GM18951 (cell line): ENCODE data around the gene C1GALT1C1L.
"Not testable (repeated sequence)": the region's sequence is repeated elsewhere in the genome, so short reads cannot be mapped to it uniquely, and the experiment has no call there.

Experiments used
- POLR2A ChIP-seq: IDR thresholded peaks from 4 replicates; pipeline ENCODE4 v1.6.1; 2011; ENCODE audit warnings: mild to moderate bottlenecking; ENCODE audit not compliant: insufficient read length, insufficient read depth; ENCODE audit errors: extremely low read depth
- in situ Hi-C: fragments of 300-500 bp; cut with MboI; formaldehyde crosslinking; loops from one replicate; pipeline ENCODE4 v1.12.0; 2022; ENCODE audit warnings: low sequenced_read_pairs, mixed read lengths, inconsistent platforms; ENCODE audit not compliant: unreplicated experiment

The C1GALT1C1L gene

GRCh38 chr2:43699761-43700160 is 23.5 kb upstream of the C1GALT1C1L start:
- in situ Hi-C loops = no loop called here
- no peak for TF ChIP-seq POLR2A

- in situ Hi-C loops = not testable (repeated sequence)
Observed at GRCh38 chr2:43698140-43698539, 21.9 kb upstream of the C1GALT1C1L start.

- in situ Hi-C loops = no loop called here
- no peak for TF ChIP-seq POLR2A
Observed at GRCh38 chr2:43692428-43692994, 16.3 kb upstream of the C1GALT1C1L start.

GRCh38 chr2:43689999-43690398 is 13.8 kb upstream of the C1GALT1C1L start:
- in situ Hi-C loops = no loop called here
- TF ChIP-seq POLR2A = no peak

GRCh38 chr2:43685357-43685756 is 9.1 kb upstream of the C1GALT1C1L start:
- in situ Hi-C loops = no loop called here
- no peak for TF ChIP-seq POLR2A

- in situ Hi-C loops = not testable (repeated sequence)
Observed at GRCh38 chr2:43677783-43678182, 1.6 kb upstream of the C1GALT1C1L start.

GRCh38 chr2:43675646-43676321 is 445 bp downstream of the C1GALT1C1L start:
- in situ Hi-C loops = no loop called here
- TF ChIP-seq POLR2A = no peak

GRCh38 chr2:43657241-43657640 is 19.0 kb downstream of the C1GALT1C1L start:
- in situ Hi-C loops = no loop called here
- TF ChIP-seq POLR2A = no peak

GRCh38 chr2:43653506-43653905 is 22.7 kb downstream of the C1GALT1C1L start:
- in situ Hi-C loops = no loop called here

GRCh38 chr2:43648994-43649701 is 27.1 kb downstream of the C1GALT1C1L start:
- in situ Hi-C loops = no loop called here
- TF ChIP-seq POLR2A = no peak

More at GRCh38 chr2:43653506-43653905, 22.7 kb downstream of the C1GALT1C1L start:
- no peak for TF ChIP-seq POLR2A

GRCh38 chr2:43643680-43644079 is 32.5 kb downstream of the C1GALT1C1L start:
- TF ChIP-seq POLR2A = no peak
- in situ Hi-C loops = no loop called here

GRCh38 chr2:43642363-43642762 is 33.9 kb downstream of the C1GALT1C1L start:
- in situ Hi-C loops = no loop called here
- no peak for TF ChIP-seq POLR2A

- no peak for TF ChIP-seq POLR2A
- in situ Hi-C loops = no loop called here
Observed at GRCh38 chr2:43637030-43637803, 39.0 kb downstream of the C1GALT1C1L start, which contains the start of gene PLEKHH2. PLEKHH2 (plus strand) TSS chr2:43637260; CDS start chr2:43644674, 7,414 bp downstream.
